K562 (cell line): Measurements from ENCODE around the gene RAMAC. TPM values are rescaled to one million over a fixed set of nuclear protein-coding genes. Genes with fewer than 3 reads are reported as not detected.
A peak's percentile ranks its signal among the peaks of the same experiment; 100 is the strongest.

Experiments
- ATAC-seq: fragments of 200-7000 bp; cut with Tn5 transposase; 3 replicates; pipeline ENCODE4 v1.9.1; 2020; ENCODE audit warnings: moderate library complexity
- BruUV-seq: library from RNA; stranded (reverse); fragments of 400-500 nt; replicated peaks from 2 replicates; lab custom pipeline; 2021; lab: Mats Ljungman, UMichigan
- CTCF ChIA-PET: fragments of 300-600 bp; formaldehyde crosslinking; extraction: SDS; loops from one replicate; lab custom pipeline; 2021; ENCODE audit warnings: low intra/inter-chr PET ratio; lab: Yijun Ruan, JAX
- POLR2A ChIA-PET: fragments of 300-600, 350-650 bp; sonication (Branson Sonifier 250); formaldehyde crosslinking; extraction: SDS; loops from one replicate; lab custom pipeline; 2021; ENCODE audit warnings: antibody characterized with exemption, inconsistent platforms; lab: Yijun Ruan, JAX
- DNase-seq, 4 experiments: peaks; one replicate each; pipeline versions ENCODE4 v3.0.0 to v3.0.0-alpha.2; 2011 to 2018; ENCODE audit warnings: low spot score in 3 of 4, mixed read lengths in 3 of 4; ENCODE audit errors: extremely low read depth in 1 of 4
- FAIRE-seq: peaks from 2 replicates; lab custom pipeline; 2011; peaks lifted over from hg19 to GRCh38; lab: Jason Lieb, UNC
- H2AFZ ChIP-seq: 2 replicates; pipeline ENCODE4 v1.6.0; 2011; ENCODE audit warnings: low read depth, low read length, control low read depth, inconsistent platforms
- H3K27ac ChIP-seq: fragments of 200-600 bp; 3 replicates; pipeline ENCODE4 v1.8.0; 2011; ENCODE audit warnings: low read depth, mild to moderate bottlenecking, control low read depth, inconsistent platforms, low read length, moderate library complexity, mixed read lengths; ENCODE audit errors: extremely low read depth
- H3K27me3 ChIP-seq, 2 experiments: fragments of 300-600 bp in 1 of 2; 2 replicates in 1 of 2; 3 replicates in 1 of 2; pipeline versions ENCODE4 v1.6.0 to v1.8.0; 2011; ENCODE audit warnings: inconsistent platforms in 2 of 2, low read length in 2 of 2, mild to moderate bottlenecking in 1 of 2, mixed read lengths in 1 of 2, moderate library complexity in 1 of 2; ENCODE audit not compliant: control insufficient read depth in 2 of 2, insufficient read depth in 2 of 2
- H3K36me3 ChIP-seq: fragments of 300-600 bp; 3 replicates; pipeline ENCODE4 v1.8.0; 2011; ENCODE audit warnings: mild to moderate bottlenecking, low read length, inconsistent platforms; ENCODE audit not compliant: control insufficient read depth, insufficient read depth
- H3K4me1 ChIP-seq, 2 experiments: fragments of 200-600 bp in 1 of 2; replicated peaks in 1 of 2; 2 replicates in 1 of 2; 3 replicates in 1 of 2; pipeline versions ENCODE4 v1.5.1 to v1.8.0; 2011; ENCODE audit warnings: inconsistent platforms in 2 of 2, low read length in 2 of 2, mild to moderate bottlenecking in 1 of 2, mixed read lengths in 1 of 2, moderate library complexity in 1 of 2; ENCODE audit not compliant: control insufficient read depth in 2 of 2, insufficient read depth in 2 of 2
- H3K4me2 ChIP-seq: 2 replicates; pipeline ENCODE4 v1.6.1; 2011; ENCODE audit warnings: low read length, control low read depth, inconsistent platforms, mixed read lengths; ENCODE audit not compliant: insufficient read depth
- H3K4me3 ChIP-seq: fragments of 200-600 bp; sonication (generic), shearing (Covaris generic); 2 replicates; pipeline ENCODE4 v1.5.1; 2016; ENCODE audit warnings: control low read depth, inconsistent platforms
- H3K79me2 ChIP-seq: fragments of 200-600 bp; 3 replicates; pipeline ENCODE4 v1.8.0; 2011; ENCODE audit warnings: low read length, inconsistent platforms; ENCODE audit not compliant: control insufficient read depth, insufficient read depth
- H3K9ac ChIP-seq, 2 experiments: 2 replicates each; pipeline versions ENCODE4 v1.6.0 to v1.6.1; 2011; ENCODE audit warnings: low read depth in 2 of 2, low read length in 2 of 2, control low read depth in 1 of 2, inconsistent platforms in 1 of 2, mild to moderate bottlenecking in 1 of 2, mixed read lengths in 1 of 2; ENCODE audit not compliant: insufficient read depth in 1 of 2
- H3K9me1 ChIP-seq: one replicate; pipeline ENCODE4 v1.6.0; 2011; ENCODE audit warnings: inconsistent platforms, mild to moderate bottlenecking, low read length, moderate library complexity; ENCODE audit not compliant: control insufficient read depth, insufficient read depth
- H3K9me3 ChIP-seq: replicated peaks from 2 replicates; pipeline ENCODE4 v1.5.1; 2011; ENCODE audit warnings: low read depth, low read length, inconsistent platforms; ENCODE audit not compliant: control insufficient read depth, insufficient read depth
- H4K20me1 ChIP-seq: replicated peaks from 2 replicates; pipeline ENCODE4 v1.6.1; 2011; ENCODE audit warnings: low read length, inconsistent platforms, mixed read lengths; ENCODE audit not compliant: control insufficient read depth, insufficient read depth
- POLR3G ChIP-seq: IDR thresholded peaks from 2 replicates; pipeline ENCODE4 v1.6.1; 2011; ENCODE audit not compliant: insufficient read length, insufficient replicate concordance; ENCODE audit errors: extremely low read depth
- PRDM10 ChIP-seq: fragments of 450-650 bp; IDR thresholded peaks from 2 replicates; pipeline ENCODE4 v1.6.1; 2018; ENCODE audit not compliant: partially characterized antibody
- WGBS: fragments of 100-300 bp; shearing (Covaris generic); methylation state at CpG from one replicate; pipeline ENCODE4 v1.1.6; 2016; ENCODE audit warnings: low coverage, mixed read lengths; ENCODE audit not compliant: insufficient coverage; ENCODE audit errors: missing lambda C conversion rate; 5-methylcytosine and 5-hydroxymethylcytosine counted together
- in situ Hi-C: fragments of 300-500 bp; cut with MboI; formaldehyde crosslinking; loops from 4 replicates; pipeline ENCODE4 v1.15.0; 2018; ENCODE audit warnings: inconsistent platforms, mixed read lengths
- intact Hi-C: fragments of 100-400 bp; cut with micrococcal nuclease; formaldehyde crosslinking; loops from 2 replicates; pipeline ENCODE4 v1.14.2; 2022
- polyA plus RNA-seq, 8 experiments: library from polyadenylated mRNA; depleted of rRNA in 4 of 8; stranded (reverse) in 5 of 8; unstranded in 3 of 8; fragments of >200 nt; fragmentation: Nextera tagmentation in 2 of 8; fragmentation: Illumina TruSeq in 1 of 8; extraction: Ambion mirVana in 2 of 8; extraction: Trizol in 1 of 8; gene quantifications; 2 replicates each; pipeline versions ENCODE4 v1.2.1 to v1.2.3, GENCODE V29; 2011 to 2014; ENCODE audit warnings: inconsistent platforms in 1 of 8, missing spikeins in 1 of 8
- total RNA-seq, 7 experiments: library from RNA; depleted of rRNA in 6 of 7; stranded (reverse); fragments of >200 nt in 6 of 7; fragmentation: Illumina TruSeq in 2 of 7; extraction: Trizol in 2 of 7; gene quantifications; 2 replicates each; pipeline versions ENCODE4 v1.2.1 to v1.2.3, GENCODE V29; 2011 to 2021; ENCODE audit warnings: low replicate concordance in 1 of 7

The RAMAC gene
- total and polyA plus RNA-seq, 9 of the 15 experiments (the other 6 are each of a cell fraction or from before 2014, with no cell fraction given) = 26.9 to 108 (median 38.4) TPM

GRCh38 chr15:82963471-82964341 lies 22.3 kb upstream of the RAMAC start:
- no peaks in the 10 kb centered on the region for H3K79me2 ChIP-seq
- H3K4me1 ChIP-seq = no peaks in the 10 kb centered on the region
- no peaks in the 10 kb centered on the region for H3K36me3 ChIP-seq
- ATAC-seq (peak; percentile 34; the same call in 1 of the 3 replicates), DNase-seq (no peak)
- no peak overlapping the region for H2AFZ ChIP-seq
- no peaks in the 10 kb centered on the region for H3K9me1 ChIP-seq
- H3K27ac ChIP-seq = no peak overlapping the region
- CTCF ChIA-PET = no interaction called here
- H3K27me3 ChIP-seq = peaks cover 30 to 47% of the 10 kb centered on the region in 2 experiments
- BruUV-seq = no TSS peak
- no peak for TF ChIP-seq POLR3G
- peak; percentile 38 for TF ChIP-seq PRDM10
- TF ChIP-seq, all 486 proteins: peak for 1
- in situ Hi-C loops (no loop called here), intact Hi-C loops (no loop called here)
- no peaks in the 10 kb centered on the region for H4K20me1 ChIP-seq
- H3K4me2 ChIP-seq = no peak overlapping the region
- no peak overlapping the region for H3K4me3 ChIP-seq
- FAIRE-seq = no peak
- POLR2A ChIA-PET = interaction anchor here (0.6 kb wide), 1 partner anchor 276 kb away, joined by 3 read pairs; no protein-coding TSS in a partner anchor
- no peak overlapping the region for H3K9ac ChIP-seq
- 4% methylated on average over 7 of the region's 7 CpGs for WGBS
- no peaks in the 10 kb centered on the region for H3K9me3 ChIP-seq
